SK-N-SH treated with all-trans-retinoic acid at 6 μM for 48 hours (cell line): ENCODE data around the gene PWWP2B.

ENCODE experiments used
- ATAC-seq: fragments of 200-7000 bp; cut with Tn5 transposase; 3 replicates; pipeline ENCODE4 v1.9.1; 2020; ENCODE audit warnings: mild to moderate bottlenecking, moderate library complexity
- BACH2 ChIP-seq: fragments of 250-450 bp; sonication (Bioruptor Pico); IDR thresholded peaks from 2 replicates; pipeline ENCODE4 v1.9.0; 2021; ENCODE audit warnings: mild to moderate bottlenecking, borderline replicate concordance
- CREB5 ChIP-seq: fragments of 250-450 bp; sonication (Bioruptor Pico); IDR thresholded peaks from 2 replicates; pipeline ENCODE4 v1.5.1; 2020; ENCODE audit warnings: low read depth, mild to moderate bottlenecking, moderate library complexity
- CSDC2 ChIP-seq: fragments of 250-450 bp; sonication (Bioruptor Pico); IDR thresholded peaks from 2 replicates; pipeline ENCODE4 v1.5.0; 2020; ENCODE audit warnings: mild to moderate bottlenecking, moderate library complexity
- ESRRG ChIP-seq: fragments of 250-450 bp; sonication (Bioruptor Pico); IDR thresholded peaks from 2 replicates; pipeline ENCODE4 v1.6.1; 2021; ENCODE audit warnings: mild to moderate bottlenecking
- ISL1 ChIP-seq: fragments of 250-450 bp; sonication (Bioruptor Pico); IDR thresholded peaks from 2 replicates; pipeline ENCODE4 v2.1.2; 2022; ENCODE audit warnings: mild to moderate bottlenecking, moderate library complexity
- OSR1 ChIP-seq: fragments of 250-450 bp; sonication (Bioruptor Pico); IDR thresholded peaks from 2 replicates; pipeline ENCODE4 v1.8.0; 2022; ENCODE audit warnings: moderate library complexity, mild to moderate bottlenecking, inconsistent platforms
- POU6F1 ChIP-seq: fragments of 250-450 bp; sonication (Bioruptor Pico); IDR thresholded peaks from 2 replicates; pipeline ENCODE4 v1.8.0; 2021; ENCODE audit warnings: low read depth, mild to moderate bottlenecking, moderate library complexity, borderline replicate concordance
- PPARA ChIP-seq: fragments of 250-450 bp; sonication (Bioruptor Pico); IDR thresholded peaks from 2 replicates; pipeline ENCODE4 v1.5.0; 2020; ENCODE audit warnings: mild to moderate bottlenecking, borderline replicate concordance
- RARB ChIP-seq: fragments of 250-450 bp; sonication (Bioruptor Pico); IDR thresholded peaks from 2 replicates; pipeline ENCODE4 v1.8.0; 2021; ENCODE audit warnings: mild to moderate bottlenecking, moderate library complexity
- SNAI2 ChIP-seq: fragments of 250-450 bp; sonication (Bioruptor Pico); IDR thresholded peaks from 2 replicates; pipeline ENCODE4 v1.5.0; 2020; ENCODE audit warnings: mild to moderate bottlenecking, moderate library complexity
- TCF4 ChIP-seq: fragments of 250-450 bp; sonication (Bioruptor Pico); IDR thresholded peaks from 2 replicates; pipeline ENCODE4 v1.8.0; 2021; ENCODE audit warnings: mild to moderate bottlenecking, moderate library complexity, borderline replicate concordance
- TOX ChIP-seq: fragments of 250-450 bp; sonication (Bioruptor Pico); IDR thresholded peaks from 2 replicates; pipeline ENCODE4 v1.8.0; 2021; ENCODE audit warnings: mild to moderate bottlenecking, moderate library complexity, borderline replicate concordance
- TSHZ2 ChIP-seq: fragments of 250-450 bp; sonication (Bioruptor Pico); IDR thresholded peaks from 2 replicates; pipeline ENCODE4 v1.5.0; 2020; ENCODE audit warnings: mild to moderate bottlenecking, moderate library complexity
- ZFP3 ChIP-seq: fragments of 250-450 bp; sonication (Bioruptor Pico); IDR thresholded peaks from 2 replicates; pipeline ENCODE4 v1.5.0; 2020; ENCODE audit warnings: mild to moderate bottlenecking, moderate library complexity
- ZFP30 ChIP-seq: fragments of 450-650 bp; formaldehyde crosslinking; IDR thresholded peaks from 2 replicates; pipeline ENCODE4 v1.5.0; 2022; ENCODE audit warnings: mild to moderate bottlenecking, moderate library complexity
- ZNF70 ChIP-seq: fragments of 450-650 bp; formaldehyde crosslinking; IDR thresholded peaks from 2 replicates; pipeline ENCODE4 v1.5.0; 2020; ENCODE audit warnings: mild to moderate bottlenecking, moderate library complexity
- ZNF8 ChIP-seq: fragments of 450-650 bp; formaldehyde crosslinking; IDR thresholded peaks from 2 replicates; pipeline ENCODE4 v1.5.0; 2020; ENCODE audit warnings: mild to moderate bottlenecking, moderate library complexity

PWWP2B gene

GRCh38 chr10:132428486-132428995 is 31.5 kb downstream of the PWWP2B start:
- ATAC-seq: no peak

GRCh38 chr10:132429281-132430230 is 32.6 kb downstream of the PWWP2B start:
- no peak for ATAC-seq
- no peak for TF ChIP-seq ISL1
- no peak for TF ChIP-seq TOX

More at GRCh38 chr10:132428486-132428995, 31.5 kb downstream of the PWWP2B start:
- TF ChIP-seq CREB5 (CRISPR knock-in tag) (no peak), RARB (no peak), ISL1 (no peak), OSR1 (CRISPR knock-in tag) (no peak), CSDC2 (CRISPR knock-in tag) (no peak), TOX (no peak), PPARA (no peak), ZFP30 (CRISPR knock-in tag) (no peak), ZNF8 (CRISPR knock-in tag) (no peak), POU6F1 (no peak), BACH2 (no peak), ZFP3 (CRISPR knock-in tag) (no peak), ZNF70 (CRISPR knock-in tag) (no peak), TCF4 (CRISPR knock-in tag) (no peak)

DNA sequence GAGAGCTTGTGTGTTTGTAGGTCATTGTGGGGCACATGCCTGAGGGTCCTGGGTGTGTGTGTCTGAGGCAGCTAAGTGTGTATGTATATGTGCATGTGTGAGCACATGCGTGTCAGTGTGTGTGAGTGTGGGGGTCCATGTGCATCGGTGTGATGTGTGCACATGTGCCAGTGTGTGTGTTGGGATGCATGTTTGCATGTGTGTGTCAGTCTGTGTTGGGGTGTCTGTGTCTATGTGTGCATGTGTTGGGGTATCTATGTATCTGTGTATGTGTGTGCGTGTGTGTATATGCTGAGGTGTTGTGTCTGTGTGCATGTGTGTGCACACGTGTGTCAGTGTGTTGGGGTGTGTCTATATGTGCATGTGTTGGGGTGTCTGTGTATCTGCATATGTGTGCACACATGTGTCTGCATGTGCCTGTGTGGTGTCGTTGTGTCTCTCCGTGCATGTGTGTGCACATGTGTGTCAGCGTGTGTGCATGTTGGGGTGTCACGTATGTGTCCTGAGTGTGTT is 33.3 kb downstream of the PWWP2B start:
- TF ChIP-seq CREB5 (CRISPR knock-in tag): no peak
- no peak for TF ChIP-seq TOX
- no peak for TF ChIP-seq OSR1 (CRISPR knock-in tag)
- no peak for TF ChIP-seq TSHZ2 (CRISPR knock-in tag)
- ATAC-seq: no peak

GRCh38 chr10:132430861-132431271 is 33.9 kb downstream of the PWWP2B start:
- no peak for TF ChIP-seq SNAI2 (CRISPR knock-in tag)
- no peak for ATAC-seq

GRCh38 chr10:132431537-132432175 is 34.7 kb downstream of the PWWP2B start:
- TF ChIP-seq ESRRG (CRISPR knock-in tag) (no peak), ZFP30 (CRISPR knock-in tag) (no peak), POU6F1 (no peak), ZNF8 (CRISPR knock-in tag) (no peak)
- no peak; the same call in 2 of the 3 replicates for ATAC-seq
